Hematopoietic multipotent progenitor cell treated with erythropoietin and hydrocortisone succinate and interleukin-3 and kit ligand, for 17 days (in vitro differentiated cells): ENCODE data around the gene PRKAG2.
"Not testable (repeated sequence)": the region's sequence is repeated elsewhere in the genome, so short reads cannot be mapped to it uniquely, and the experiment has no call there.

Experiments
- DNase-seq: peaks from one replicate; pipeline ENCODE4 v3.0.0-alpha.2; 2015; ENCODE audit warnings: low spot score

The PRKAG2 gene

DNA sequence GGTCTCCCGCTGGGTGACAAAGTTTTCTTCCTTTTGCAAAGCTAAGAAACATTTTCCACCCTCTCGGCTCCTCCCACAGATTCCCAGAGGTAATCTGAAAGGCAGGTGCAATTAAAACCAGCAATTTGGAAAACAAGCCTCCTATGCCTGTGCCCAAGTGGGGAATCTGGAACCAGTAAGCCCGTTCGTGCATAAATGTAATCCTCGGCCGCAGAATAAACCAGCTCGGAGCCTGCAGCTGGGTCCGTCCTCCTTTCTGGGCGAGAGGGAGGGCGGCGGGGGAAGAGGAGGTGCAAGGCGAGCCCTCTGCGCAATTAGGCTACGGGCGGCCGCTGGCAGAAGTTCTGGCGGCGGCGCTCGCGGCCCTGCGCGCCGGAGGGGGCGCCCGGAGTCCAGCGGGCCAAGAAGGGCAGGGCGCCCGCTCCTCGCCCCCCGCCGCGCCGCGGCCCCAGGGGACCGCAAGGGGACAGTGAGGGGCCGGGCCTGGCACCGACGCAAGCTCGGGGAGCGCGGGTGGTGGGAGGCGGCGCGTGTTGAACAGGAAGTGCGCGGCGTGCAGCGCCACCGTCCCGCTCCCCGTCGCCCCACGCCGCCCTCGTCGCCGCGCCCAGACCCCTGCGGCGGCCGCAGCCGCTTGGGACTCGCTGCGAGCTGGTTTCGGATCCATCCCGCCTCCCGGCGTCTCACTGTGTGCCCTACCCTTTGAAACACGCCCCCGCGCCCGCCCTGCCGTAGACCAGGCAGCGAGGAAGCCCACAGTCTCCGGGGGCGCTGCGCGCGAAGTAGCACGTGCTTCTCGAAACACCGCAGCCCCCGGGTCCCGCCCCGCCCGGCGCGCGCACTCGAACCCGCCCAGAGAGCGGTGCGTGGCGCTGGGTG is at the start of gene PRKAG2:
Gene PRKAG2 (minus strand): TSS at position 217 of the 879 bp plus-strand sequence. CDS start 495 bp downstream, outside the sequence.
- DNase-seq: no peak

DNA sequence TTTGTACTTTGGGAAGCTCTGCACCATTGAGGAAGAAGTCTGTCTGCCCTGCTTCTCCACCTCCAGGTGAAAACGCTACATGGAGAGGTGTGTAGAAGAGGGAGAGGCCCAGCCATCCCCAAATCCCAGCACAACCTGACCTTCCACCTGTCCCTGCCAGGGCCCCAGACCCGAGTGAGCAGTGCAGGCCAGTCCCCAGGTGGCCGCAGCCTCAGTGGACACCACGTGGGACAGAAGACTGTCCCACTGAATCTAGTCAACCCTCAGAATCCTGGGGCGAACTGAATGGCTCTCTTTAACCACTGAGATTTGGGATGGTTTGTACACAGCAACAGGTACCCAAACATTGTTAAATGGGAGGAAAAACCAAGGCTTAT is 49.4 kb upstream of the PRKAG2 start:
- no peak for DNase-seq

DNA sequence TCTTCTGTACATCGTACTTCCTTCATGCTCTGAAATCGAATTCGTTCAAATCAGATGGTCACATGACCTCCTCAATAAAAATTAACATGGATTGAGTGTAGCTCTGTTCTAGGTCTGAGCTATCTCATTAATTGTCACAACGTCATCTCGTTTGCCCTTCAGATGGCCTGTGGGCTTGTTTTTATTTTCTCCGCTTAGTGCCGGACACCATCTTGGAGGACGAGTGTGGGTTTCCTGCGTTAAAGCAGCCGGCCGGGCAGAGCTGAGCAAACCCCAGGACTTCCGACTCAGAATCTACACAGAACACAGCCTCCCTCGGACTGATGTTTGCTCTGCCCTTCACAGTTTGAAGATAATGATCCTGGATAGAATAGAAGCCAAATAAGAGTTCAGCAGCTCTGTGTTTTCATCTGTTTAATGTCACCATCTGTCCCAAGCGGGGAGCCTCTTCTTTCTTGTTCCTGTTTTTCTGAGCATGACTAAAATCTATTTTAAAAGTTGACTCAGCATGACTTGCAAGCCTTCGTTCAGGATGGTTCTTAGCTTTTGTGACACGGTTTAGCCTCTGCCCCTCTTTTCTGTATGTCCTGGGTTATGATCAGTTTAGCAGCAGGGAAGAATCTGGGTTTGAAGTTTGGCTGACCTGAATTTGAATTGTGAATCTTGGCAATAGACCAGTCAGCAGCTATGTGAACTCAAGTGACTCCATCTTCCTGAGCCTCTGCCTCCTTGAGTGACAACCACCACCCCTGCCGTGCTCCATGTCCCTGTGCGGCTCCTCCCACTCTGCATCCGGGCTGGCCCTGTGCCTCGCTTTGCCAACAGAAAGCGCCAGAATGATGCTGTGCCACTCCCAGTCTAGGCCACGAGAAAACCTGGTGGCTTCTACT is 48.8 kb upstream of the PRKAG2 start:
- DNase-seq: no peak

DNA sequence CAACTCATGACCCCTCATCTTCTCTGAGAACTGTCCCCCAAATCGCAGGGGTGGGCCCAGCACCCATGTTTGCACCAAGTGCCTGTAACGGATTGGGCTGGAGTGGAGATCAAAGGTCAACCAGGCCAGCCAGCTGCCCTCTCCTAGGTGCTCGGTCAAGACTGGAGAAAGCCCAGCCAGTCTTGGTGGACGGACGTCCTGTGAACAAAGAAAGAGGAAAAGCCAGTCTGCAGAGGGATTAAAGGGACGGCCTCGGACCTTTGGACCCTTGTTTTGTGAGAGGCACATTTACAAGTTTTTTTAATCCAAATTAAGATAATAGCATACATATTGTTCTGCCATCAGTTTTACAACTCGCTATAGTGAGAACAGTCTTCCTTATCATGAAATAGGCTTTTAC is 47.6 kb upstream of the PRKAG2 start:
- DNase-seq: no peak

DNA sequence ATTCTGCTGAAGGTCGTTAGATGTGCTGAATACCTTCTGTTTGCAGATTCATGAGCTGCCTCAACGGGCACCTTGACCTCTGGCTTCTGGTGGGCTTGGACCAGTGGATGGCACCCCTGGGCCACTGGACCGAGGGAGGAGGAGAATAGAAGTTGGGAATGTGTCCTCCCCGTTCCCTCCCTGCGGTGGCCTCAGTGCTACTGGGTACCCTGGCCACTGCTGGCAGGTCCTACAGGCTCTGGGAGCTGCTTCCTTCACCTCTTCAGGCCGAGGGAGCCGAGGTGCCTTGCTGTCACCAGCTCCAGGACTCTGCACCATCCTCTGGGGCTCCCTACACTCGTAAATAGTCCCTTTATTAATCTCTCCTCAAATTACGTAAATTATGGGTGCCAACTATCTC is 47.1 kb upstream of the PRKAG2 start:
- no peak for DNase-seq

DNA sequence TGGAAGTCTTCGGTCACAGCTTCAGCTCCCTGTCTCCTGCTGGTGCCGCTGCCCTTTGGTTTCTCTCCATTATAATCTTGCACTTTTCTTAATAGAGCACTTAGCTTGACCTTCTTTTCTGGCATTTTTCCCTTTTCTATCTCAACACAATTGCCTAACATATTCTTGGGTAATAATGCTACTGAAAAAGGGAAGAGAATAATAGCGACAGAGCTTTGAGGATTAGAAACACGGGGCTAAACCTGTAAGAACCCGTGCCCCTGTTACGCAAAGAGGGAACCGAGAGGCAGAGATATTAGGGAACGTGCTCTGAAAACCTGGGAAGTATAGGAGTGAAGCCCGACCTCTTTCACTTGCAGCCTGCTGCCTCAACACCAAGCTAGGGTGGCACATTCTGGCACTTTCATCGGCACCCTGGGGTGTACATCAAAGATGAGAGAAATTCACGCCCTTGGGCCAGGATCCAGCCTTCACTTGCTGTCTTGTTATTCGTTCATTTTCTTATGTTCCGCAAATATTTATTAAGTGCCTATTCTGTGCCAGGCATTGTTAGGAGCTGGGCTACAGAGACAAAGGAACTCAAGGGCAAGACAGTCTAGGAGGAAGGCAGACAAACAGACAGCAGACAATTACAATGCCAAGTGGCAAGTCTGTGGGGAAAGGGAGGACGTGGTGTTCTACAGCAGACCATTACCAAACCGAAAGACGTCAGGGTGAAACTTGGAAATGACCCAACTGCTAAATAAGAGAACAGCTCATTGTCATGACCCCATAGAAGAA is 46.4 kb upstream of the PRKAG2 start:
- no peak for DNase-seq

DNA sequence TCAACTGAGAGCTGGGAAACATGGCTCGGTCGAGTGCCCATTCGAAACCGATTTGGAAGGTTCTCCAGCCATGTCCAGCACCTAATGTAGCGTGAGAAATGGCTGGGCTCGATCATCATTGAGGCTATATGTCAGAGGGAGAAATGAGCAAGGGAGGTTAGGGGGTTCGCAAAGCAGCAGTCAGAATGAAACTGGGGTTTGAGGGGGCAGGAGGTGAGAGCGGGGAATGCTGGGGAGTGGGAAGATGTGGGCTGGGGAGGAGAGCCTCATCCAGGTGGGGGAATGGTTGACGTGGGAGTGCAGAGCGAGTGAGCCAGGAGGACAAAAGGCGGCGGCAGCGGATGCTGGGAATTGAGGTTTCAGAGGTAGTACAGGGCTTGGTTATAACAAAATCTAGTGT is 44.5 kb upstream of the PRKAG2 start:
- no peak for DNase-seq

DNA sequence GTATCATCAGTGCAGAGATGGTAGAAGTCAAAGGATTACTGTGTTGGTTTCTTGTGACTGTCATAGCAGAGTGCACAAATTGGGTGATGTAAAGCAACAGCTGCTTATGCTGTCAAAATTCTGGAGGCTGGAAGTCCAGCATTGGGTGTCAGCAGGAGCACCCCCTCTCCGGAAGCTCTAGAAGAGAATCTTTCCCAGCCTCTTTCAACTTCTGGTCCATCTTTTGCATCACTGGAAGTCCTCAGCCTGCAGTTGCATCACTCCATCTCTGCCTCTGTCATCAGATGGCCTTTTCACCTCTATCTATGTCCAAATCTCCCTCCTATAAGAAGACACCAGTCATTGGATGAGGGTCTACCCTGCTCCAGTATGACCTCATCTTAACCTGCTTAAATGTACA is 43.6 kb upstream of the PRKAG2 start:
- DNase-seq: no peak

DNA sequence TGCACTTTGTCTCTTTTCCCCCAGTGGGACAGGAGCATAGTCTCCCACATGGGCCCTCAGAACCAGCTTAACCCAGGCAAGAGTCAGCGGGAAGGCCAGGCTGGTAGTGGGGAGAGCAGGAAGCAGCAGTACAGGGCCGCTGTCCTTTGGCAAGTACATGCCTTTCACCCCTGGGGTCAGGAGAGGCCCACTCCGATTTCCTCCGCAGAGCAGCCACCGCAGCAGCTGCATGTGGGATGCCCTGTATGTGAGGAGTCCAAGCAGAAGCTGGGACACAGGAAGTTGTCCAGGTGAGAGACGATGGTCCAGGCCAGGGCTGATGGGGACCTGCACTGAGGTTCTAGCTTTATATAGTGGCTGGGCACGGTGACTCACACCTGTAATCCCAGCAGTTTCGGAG is 42.7 kb upstream of the PRKAG2 start:
- DNase-seq: no peak

DNA sequence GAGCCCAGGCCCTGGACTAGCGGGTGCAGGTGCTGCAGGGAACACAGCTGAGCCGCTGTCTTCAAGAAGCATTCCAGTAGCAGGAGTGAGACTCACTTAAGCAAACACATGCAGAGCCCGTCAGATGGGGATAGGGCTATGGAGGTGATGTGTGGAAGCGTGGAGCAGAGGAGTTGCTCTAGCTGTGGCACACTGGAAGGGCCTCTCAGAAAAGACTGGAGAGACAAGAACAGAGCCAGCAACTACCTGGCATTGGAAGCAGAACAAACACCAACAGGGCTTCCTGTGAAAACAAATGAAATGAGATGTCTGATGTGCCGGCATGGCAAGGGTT is 41.6 kb upstream of the PRKAG2 start:
- no peak for DNase-seq

DNA sequence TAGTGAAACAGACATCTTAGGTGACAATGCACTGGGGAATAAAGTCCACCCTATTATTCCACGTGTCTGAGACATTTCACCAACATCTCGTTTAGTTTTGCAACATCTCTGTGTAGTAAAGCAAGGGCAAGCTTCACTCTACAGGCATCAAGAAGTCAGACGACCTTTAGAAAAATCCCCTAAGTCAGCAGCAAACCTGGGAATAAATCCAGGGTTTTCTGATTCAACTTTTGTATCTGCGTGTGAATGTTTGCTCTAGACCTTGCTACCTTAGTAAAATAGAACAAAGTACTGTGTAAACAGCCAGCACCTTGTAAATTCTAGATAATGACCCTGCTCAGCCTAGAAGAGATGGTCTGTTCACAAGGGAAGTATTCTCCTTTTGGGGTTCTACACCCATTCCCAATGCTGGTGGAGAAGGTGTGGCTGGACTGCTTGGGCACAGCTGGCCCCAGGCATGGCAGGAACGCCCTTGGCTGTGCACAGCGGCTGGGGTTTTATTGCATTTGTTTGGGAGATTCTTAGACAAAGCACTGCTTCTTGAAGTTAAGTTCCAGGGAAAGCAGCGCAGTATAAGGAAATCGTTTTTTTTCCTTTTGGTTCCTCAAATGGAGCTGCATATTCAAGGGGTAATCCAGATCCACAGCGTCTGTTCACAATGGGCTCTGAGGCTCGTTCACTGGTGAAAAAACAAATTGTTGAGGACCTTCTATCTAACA is 41.0 kb upstream of the PRKAG2 start:
- no peak for DNase-seq

DNA sequence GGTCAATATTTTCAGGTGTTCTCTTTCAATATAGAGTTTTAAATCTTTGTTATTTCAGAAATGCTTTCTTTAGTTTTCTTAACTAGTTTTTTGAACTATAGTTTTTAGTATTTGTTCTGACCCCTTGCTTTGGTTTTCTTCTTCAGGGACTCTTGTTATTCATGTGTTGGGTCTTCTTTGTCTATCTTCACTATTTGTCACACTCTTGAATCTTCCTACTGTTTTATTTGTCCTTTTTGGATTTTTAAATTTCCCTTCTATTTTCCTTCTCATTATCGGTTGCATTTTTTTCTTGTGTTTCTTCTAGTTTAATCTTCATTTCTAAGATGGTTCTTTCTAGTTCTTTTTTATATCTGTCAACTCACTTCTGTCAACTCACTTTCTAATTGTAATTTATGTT is 37.1 kb upstream of the PRKAG2 start:
- no peak for DNase-seq

DNA sequence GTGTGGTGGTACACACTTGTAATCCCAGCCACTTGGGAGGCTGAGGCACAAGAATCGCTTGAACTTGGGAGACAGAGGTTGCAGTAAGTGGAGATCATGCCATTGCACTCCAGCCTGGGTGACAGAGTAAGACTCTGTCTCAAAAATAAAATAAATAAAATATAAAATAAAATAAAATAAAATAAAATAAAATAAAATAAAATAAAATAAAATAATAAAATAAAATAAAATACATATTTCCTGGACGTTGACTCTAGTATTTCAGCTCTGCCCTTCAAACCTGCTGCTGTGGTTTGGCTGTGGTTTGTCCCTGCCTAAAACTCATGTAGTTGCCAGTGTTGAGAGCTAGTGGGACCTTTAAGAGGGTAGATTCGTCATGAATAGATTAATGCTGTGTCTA is 33.7 kb upstream of the PRKAG2 start:
- not testable (repeated sequence) for DNase-seq

DNA sequence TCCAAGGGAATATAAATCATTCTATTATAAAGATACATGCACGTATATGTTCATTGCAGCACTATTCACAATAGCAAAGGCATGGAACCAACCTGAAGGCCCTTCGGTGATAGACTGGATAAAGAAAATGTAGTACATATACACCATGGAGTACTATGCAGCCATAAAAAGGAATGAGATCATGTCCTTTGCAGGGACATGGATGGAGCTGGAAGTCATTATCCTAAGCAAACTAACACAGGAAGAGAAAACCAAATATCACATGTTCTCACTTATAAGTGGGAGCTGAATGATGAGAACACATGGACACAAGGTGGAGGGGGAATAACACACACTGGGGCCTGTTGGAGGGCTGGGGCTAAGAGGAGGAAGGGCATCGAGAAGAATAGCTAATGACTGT is 30.2 kb upstream of the PRKAG2 start:
- DNase-seq: not testable (repeated sequence)

DNA sequence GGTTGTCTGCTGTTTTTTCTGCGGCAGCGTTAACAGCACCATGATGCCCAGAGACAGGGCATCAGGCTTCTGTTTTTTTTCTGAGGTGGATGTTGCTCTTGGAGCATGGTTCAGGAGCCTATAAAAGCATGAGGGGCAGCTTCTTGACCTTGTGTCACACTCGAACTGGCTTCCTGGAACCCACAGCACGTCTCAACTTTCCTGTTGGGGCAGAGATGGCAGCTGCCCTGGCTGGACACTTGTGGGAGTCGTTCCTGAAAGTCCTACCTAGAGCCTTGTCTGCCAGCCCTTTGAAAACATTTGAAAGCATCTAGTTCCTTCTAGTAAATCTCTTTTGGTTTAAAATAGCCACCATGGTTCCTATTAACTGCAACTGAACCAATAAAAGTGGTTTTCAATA is 28.9 kb upstream of the PRKAG2 start:
- DNase-seq: no peak

DNA sequence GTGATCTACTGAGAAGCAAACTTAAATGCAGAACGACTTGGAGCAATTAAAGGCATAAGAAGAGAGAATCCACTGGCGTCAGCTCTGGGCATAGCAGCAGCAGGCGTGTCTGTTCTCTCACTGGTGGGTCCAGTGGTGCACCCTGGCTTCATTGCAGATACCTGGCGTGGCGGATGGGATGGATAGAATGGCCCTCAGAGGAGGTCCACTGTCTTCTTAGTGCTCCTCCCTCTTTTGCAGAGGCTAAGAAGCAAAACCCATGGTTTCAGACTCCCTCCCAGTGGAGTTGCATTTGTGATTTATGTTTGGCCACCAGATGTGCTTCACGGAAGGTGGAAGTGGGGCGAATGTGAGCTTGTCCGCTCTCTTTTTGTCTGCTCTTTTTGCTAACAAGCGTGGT is 28.4 kb upstream of the PRKAG2 start:
- DNase-seq: no peak

DNA sequence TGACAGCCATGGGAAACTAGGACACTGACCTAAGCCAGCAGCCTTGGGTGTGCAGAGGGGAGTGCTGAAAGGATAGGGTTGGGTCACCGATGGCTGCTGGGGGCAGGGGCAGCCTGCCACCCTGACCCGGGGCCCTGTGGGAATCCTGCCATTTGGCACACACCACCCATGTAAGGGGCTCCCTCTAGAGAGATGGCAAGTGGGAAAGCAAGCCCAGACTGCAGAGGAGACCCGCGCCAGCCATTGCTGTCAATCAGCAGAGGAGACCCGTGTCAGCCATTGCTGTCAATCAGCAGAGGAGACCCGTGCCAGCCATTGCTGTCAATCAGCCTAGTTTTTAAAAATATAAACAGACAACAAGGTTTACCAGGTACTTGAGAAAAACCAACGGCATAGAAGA is 27.4 kb upstream of the PRKAG2 start:
- DNase-seq: no peak

DNA sequence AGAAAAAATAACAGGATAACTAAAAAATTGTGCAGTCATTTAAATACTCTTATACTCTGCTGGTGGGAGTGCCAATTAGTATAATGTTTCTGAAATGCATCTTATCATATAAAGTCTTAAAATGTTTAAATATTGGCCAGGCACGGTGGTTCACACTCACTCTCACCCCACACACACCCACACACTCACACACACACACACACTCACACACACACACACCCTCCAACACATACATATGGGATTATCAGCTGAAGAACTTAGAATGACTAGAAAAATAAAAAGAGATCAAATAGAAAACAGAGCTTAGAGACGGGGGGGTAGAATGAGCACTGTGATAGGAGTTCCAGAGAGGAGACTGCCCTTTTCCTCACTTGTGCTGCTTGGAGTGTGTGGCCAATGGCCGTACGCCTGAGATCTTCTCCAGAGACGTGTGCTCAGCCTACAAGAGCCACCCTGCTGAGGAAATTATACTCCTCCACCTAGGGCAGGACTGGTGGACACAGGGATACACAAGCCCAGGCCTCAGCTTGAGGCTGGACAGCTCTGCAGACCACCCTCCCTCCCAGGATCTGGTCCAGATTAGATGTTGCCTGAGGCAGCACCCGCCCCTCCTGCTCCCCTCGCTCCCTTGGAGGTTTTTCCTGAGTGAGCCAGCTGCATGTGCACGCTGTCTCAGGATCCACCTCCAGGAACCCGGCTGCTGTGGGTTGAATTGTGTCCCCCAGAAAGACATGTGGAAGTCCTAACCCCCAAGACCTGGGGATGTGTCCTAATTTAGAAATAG is 26.5 kb upstream of the PRKAG2 start:
- no peak for DNase-seq

DNA sequence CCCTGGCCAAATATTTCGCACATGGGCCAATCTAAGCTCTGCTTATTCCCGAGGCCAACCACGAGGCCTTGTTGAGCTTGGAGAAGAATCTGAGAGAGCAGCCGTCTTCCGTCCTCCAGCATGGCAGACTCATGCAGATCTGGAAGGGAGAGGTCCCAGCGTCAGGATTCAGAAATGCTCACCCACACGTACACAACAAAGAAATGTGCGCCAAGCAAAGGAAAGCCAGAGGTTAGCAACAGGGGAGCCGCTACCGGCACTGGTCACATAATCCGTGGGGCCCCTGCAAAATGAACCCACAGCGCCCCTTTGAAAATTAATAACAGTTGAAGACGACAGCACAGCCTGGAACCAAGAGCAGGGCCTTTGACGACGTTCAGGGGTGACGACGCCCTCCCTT is 25.4 kb upstream of the PRKAG2 start:
- no peak for DNase-seq

DNA sequence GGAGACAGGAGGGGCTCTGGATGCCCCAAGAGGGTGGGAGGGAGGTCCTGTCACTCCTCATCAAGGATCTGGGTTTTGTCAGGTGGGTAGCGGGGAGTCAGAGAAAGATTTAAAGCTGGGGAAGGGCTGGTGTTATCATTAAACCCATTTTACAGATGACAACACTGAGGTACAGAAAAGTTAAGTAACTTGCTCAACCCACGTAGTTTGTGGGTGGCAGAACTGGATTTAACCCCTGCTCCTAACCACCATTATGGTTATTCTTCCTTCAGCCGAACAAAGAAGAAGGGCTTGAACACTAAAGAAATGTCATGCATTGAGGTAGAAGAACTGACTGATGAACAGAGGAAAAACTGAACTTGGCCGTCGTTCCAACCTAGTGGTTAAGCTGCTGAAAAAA is 24.9 kb upstream of the PRKAG2 start:
- DNase-seq: no peak

DNA sequence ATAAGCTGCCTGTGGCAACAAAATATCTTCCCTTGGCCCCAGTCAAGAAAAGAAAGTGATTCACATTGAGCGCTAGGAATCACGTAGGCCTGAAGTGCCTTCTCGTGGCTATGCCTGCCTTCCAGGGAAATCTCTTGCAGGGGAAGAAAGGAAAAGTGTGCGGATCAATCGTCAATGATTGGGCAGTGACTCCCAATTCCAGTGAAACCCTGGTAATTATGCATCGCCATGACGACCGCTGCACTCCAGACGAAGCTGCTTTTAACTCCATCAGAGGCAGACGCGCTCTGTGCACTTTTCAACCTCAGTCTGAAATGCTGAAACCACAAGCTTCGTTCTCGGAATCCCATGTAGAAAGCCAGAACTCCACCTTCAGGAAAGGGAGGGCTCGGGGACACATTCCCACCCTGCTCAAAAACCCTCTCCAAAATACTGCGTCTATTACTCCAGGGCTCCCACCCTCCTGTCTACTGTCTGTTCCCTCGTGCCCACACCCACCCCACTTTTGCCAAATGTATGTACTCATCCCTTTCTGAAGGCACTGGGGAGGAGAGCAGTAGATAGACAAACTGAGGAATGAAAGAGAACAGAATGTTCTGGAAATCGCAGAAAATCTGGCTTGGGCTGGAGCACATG is 24.2 kb upstream of the PRKAG2 start:
- no peak for DNase-seq
